CD4-positive, alpha-beta memory T cell (primary cell): Measurements from ENCODE around the gene PCBP3. TPM values are rescaled to one million over a fixed set of nuclear protein-coding genes. Genes with fewer than 3 reads are reported as not detected.
A peak's percentile ranks its signal among the peaks of the same experiment; 100 is the strongest.

Source experiments
- CTCF ChIA-PET: fragments of 350-600 bp; sonication (Branson Sonifier 250); formaldehyde crosslinking; loops from one replicate; lab custom pipeline; 2021; ENCODE audit warnings: inconsistent platforms; ENCODE audit not compliant: partially characterized antibody; lab: Charles Lee
- POLR2A ChIA-PET: fragments of 350-600 bp; sonication (Branson Sonifier 250); formaldehyde crosslinking; loops from one replicate; lab custom pipeline; 2021; ENCODE audit not compliant: partially characterized antibody; lab: Charles Lee
- DNase-seq, 5 donors: peaks; one replicate each; pipeline versions ENCODE4 v3.0.0 to v3.0.0-alpha.2; 2020 to 2022; ENCODE audit warnings: mixed read lengths in 1 of 5
- H3K27ac ChIP-seq: one replicate; pipeline ENCODE4 v1.7.0; 2013; ENCODE audit warnings: low read depth, low read length
- H3K27me3 ChIP-seq: 2 replicates; pipeline ENCODE4 v1.7.0; 2013; ENCODE audit warnings: mild to moderate bottlenecking, low read length, moderate library complexity; ENCODE audit not compliant: insufficient read depth
- H3K36me3 ChIP-seq: 2 replicates; pipeline ENCODE4 v1.7.0; 2013; ENCODE audit warnings: mild to moderate bottlenecking, low read length, moderate library complexity; ENCODE audit not compliant: insufficient read depth
- H3K4me1 ChIP-seq: 2 replicates; pipeline ENCODE4 v1.7.0; 2013; ENCODE audit warnings: mild to moderate bottlenecking, low read length, moderate library complexity; ENCODE audit not compliant: insufficient read depth
- H3K4me3 ChIP-seq, 2 donors: one replicate each; pipeline ENCODE4 v1.7.0; 2013; ENCODE audit warnings: low read length in 2 of 2, mild to moderate bottlenecking in 1 of 2
- H3K9me3 ChIP-seq, 2 donors: one replicate each; pipeline ENCODE4 v1.7.0; 2013; ENCODE audit warnings: low read length in 2 of 2, control low read depth in 1 of 2; ENCODE audit not compliant: control insufficient read depth in 1 of 2
- H3K27ac Mint-ChIP-seq, 7 donors: one replicate each; pipeline ENCODE4 v1.8.0; 2020 to 2021; ENCODE audit warnings: mixed read lengths in 7 of 7, mild to moderate bottlenecking in 6 of 7, inconsistent platforms in 3 of 7, moderate library complexity in 3 of 7
- H3K27me3 Mint-ChIP-seq, 2 donors: one replicate each; pipeline ENCODE4 v1.8.0; 2020 to 2021; ENCODE audit warnings: mixed read lengths in 2 of 2
- H3K36me3 Mint-ChIP-seq, 2 donors: one replicate each; pipeline ENCODE4 v1.8.0; 2020 to 2021; ENCODE audit warnings: mixed read lengths in 2 of 2, inconsistent platforms in 1 of 2, mild to moderate bottlenecking in 1 of 2
- H3K4me1 Mint-ChIP-seq, 4 donors: one replicate each; pipeline ENCODE4 v1.8.0; 2020 to 2021; ENCODE audit warnings: mixed read lengths in 4 of 4, mild to moderate bottlenecking in 1 of 4
- H3K4me3 Mint-ChIP-seq, 8 donors: one replicate each; pipeline ENCODE4 v1.8.0; 2020 to 2021; ENCODE audit warnings: mixed read lengths in 8 of 8, mild to moderate bottlenecking in 7 of 8, moderate library complexity in 6 of 8, inconsistent platforms in 3 of 8
- H3K9me3 Mint-ChIP-seq, 8 donors: one replicate each; pipeline ENCODE4 v1.8.0; 2020 to 2021; ENCODE audit warnings: mixed read lengths in 8 of 8, mild to moderate bottlenecking in 5 of 8, inconsistent platforms in 3 of 8, moderate library complexity in 1 of 8
- intact Hi-C: fragments of 100-400 bp; cut with micrococcal nuclease; formaldehyde crosslinking; loops from one replicate; pipeline ENCODE4 v1.15.1; 2023
- polyA plus RNA-seq, 2 donors: library from polyadenylated mRNA; unstranded; fragments of 300-500 nt; fragmentation: Illumina TruSeq; gene quantifications; one replicate each; pipeline ENCODE4 v1.2.3, GENCODE V29; 2021
- total RNA-seq, 2 experiments: library from RNA; stranded (reverse); gene quantifications; one replicate each; pipeline ENCODE4 v1.2.3, GENCODE V29; 2021

PCBP3 gene
- total and polyA plus RNA-seq, 4 experiments from 2014 or later: 0.36 to 1.6 (median 1.0) TPM

GRCh38 chr21:45927032-45927431 is 283.5 kb downstream of the PCBP3 start:
- Mint-ChIP-seq H3K4me3 (no peak overlapping the region), H3K4me1 (peaks cover 5 to 17% (median 8%) of the 10 kb centered on the region in 4 donors), H3K27me3 (peaks cover 0 to 3% of the 10 kb centered on the region in 2 donors), H3K9me3 (peaks cover 0 to 2% (median 0%) of the 10 kb centered on the region in 8 donors), H3K27ac (peak overlapping the region in 2 of 7 donors; percentile 42 to 47), H3K36me3 (no peaks in the 10 kb centered on the region)
- no peak overlapping the region for H3K27ac ChIP-seq
- DNase-seq: no peak
- peaks cover 9% of the 10 kb centered on the region for H3K4me1 ChIP-seq
- ChIA-PET CTCF (no interaction called here), POLR2A (no interaction called here)
- H3K36me3 ChIP-seq: no peaks in the 10 kb centered on the region
- intact Hi-C loops: loop anchor here (10.0 kb wide), 1 partner anchor 452 kb away; no protein-coding TSS in a partner anchor
- no peak overlapping the region for H3K4me3 ChIP-seq
- H3K27me3 ChIP-seq: no peaks in the 10 kb centered on the region
- no peaks in the 10 kb centered on the region for H3K9me3 ChIP-seq

DNA sequence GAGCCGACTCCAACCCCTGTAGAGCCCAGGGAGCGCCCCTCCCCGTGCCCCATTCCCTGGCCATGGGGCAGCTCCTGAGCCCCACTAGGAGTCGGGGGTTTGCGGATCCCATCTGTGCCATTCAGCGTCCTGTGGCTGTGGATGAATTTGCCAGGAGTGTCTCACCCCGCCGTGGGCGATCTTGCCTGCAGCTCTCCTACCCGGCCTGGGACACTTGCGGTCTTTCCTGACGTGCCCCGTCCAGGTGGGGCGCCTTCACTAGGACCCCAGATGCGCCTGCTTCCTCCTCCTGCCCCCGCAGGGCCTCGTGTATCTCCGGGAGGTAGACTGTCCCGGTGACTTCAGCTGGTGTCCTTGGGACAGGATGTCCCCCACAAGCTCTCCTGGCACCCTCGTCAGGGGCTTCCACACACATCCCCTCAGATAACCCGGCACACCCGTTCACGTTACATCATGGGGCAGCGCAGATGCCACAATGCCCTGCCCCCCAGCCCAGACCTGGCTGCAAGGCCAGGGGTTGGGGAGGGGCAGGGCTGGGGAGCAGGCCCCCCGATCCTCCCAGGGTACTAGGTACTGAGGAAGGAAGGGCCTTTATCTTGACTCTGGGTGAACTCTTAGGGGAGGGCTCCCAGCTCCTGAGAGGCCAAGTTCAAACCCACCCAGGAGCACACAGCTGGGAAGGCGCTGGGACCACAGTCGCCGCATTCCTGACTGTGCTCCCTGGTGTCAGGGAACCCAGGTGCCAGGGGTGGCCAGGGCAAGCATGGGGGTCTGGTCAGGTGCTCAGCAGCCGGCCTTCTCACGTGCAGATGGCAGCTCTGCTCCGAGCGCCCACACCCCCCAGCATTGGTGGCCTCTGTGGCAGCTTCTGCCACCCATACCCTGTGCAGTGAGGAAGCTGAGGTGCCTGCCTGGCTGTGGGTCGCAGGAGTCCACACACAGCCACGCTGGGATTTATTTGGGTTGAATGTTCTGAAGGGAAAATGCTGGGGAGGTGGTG is 284.6 kb downstream of the PCBP3 start:
- Mint-ChIP-seq H3K4me3 (no peak overlapping the region), H3K27me3 (peaks cover 3 to 4% of the 10 kb centered on the region in 2 donors), H3K36me3 (no peaks in the 10 kb centered on the region), H3K27ac (peak overlapping the region in 1 of 7 donors; percentile 41), H3K4me1 (peaks cover 5 to 15% (median 6%) of the 10 kb centered on the region in 4 donors), H3K9me3 (peaks cover 0 to 2% (median 0%) of the 10 kb centered on the region in 8 donors)
- no peaks in the 10 kb centered on the region for H3K27me3 ChIP-seq
- H3K27ac ChIP-seq: no peak overlapping the region
- H3K4me1 ChIP-seq: peaks cover 3% of the 10 kb centered on the region
- no peaks in the 10 kb centered on the region for H3K36me3 ChIP-seq
- intact Hi-C loops: loop anchor here (10.0 kb wide), 1 partner anchor 453 kb away; no protein-coding TSS in a partner anchor
- ChIA-PET CTCF (no interaction called here), POLR2A (no interaction called here)
- H3K4me3 ChIP-seq: no peak overlapping the region
- DNase-seq: no peak
- H3K9me3 ChIP-seq: no peaks in the 10 kb centered on the region

DNA sequence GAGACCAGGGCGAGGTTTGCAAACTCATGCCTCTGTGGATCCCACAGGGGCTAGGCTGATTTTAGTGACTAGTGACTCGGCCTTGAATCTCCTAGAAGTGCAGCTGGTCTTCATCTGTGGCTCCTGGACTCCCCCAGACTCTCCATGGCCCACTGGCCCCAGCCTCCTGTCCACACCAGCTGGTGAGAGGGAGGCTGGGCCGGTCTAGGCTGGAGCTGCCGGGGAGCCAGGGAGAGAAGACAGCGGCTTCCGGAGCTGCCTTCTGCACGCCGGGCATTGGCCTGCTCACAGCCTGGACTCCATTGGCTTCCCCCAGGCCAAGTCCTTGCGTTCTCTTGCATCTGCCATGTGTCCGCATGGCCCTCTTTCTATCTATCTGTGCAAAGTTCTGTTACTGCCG is 285.9 kb downstream of the PCBP3 start:
- ChIA-PET POLR2A (no interaction called here), CTCF (no interaction called here)
- no peaks in the 10 kb centered on the region for H3K4me1 ChIP-seq
- no peaks in the 10 kb centered on the region for H3K9me3 ChIP-seq
- no peaks in the 10 kb centered on the region for H3K36me3 ChIP-seq
- H3K4me3 ChIP-seq: no peak overlapping the region
- H3K27ac ChIP-seq: no peak overlapping the region
- DNase-seq: no peak
- H3K27me3 ChIP-seq: no peaks in the 10 kb centered on the region
- peaks cover 3 to 4% of the 10 kb centered on the region in 2 donors for H3K27me3 Mint-ChIP-seq
- H3K4me1 Mint-ChIP-seq: peaks cover 4 to 12% (median 6%) of the 10 kb centered on the region in 4 donors
- peaks cover 0 to 2% (median 0%) of the 10 kb centered on the region in 8 donors for H3K9me3 Mint-ChIP-seq
- H3K4me3 Mint-ChIP-seq: no peak overlapping the region
- no peaks in the 10 kb centered on the region for H3K36me3 Mint-ChIP-seq
- H3K27ac Mint-ChIP-seq: no peak overlapping the region
- intact Hi-C loops: loop anchor here (10.0 kb wide), 1 partner anchor 455 kb away; no protein-coding TSS in a partner anchor

DNA sequence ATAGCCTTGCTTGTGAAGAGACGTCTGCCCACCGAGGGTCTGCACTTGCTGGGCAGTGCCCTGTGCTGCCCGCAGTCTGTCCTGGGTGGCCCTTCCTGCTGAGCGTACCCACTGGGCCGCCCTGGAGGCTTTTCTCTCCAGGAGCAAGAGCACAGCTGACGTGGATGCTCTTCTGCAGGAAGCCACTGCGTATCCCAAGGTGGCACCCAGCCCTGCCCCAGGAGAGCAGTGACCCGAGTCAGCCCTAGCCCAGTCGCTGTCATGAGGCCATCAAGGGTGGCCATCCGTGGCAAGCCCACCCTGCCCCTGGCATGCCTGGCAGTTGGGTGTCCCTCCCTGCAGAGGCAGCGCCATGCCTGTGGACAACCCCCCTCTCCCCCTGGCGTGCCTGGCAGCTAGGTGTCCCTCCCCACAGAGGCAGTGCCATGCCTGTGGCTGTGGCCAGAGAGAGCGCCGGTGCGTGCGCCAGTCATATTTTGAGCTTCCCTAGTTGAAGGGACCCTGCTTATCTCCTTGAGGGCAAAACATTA is 286.8 kb downstream of the PCBP3 start:
- H3K36me3 ChIP-seq: no peaks in the 10 kb centered on the region
- Mint-ChIP-seq H3K4me1 (peaks cover 4 to 12% (median 6%) of the 10 kb centered on the region in 4 donors), H3K27ac (no peak overlapping the region), H3K27me3 (peaks cover 3 to 4% of the 10 kb centered on the region in 2 donors), H3K9me3 (peaks cover 0 to 2% (median 0%) of the 10 kb centered on the region in 8 donors), H3K4me3 (no peak overlapping the region), H3K36me3 (no peaks in the 10 kb centered on the region)
- H3K27ac ChIP-seq: no peak overlapping the region
- H3K9me3 ChIP-seq: no peaks in the 10 kb centered on the region
- no peaks in the 10 kb centered on the region for H3K27me3 ChIP-seq
- no peak for DNase-seq
- ChIA-PET CTCF (no interaction called here), POLR2A (no interaction called here)
- no peaks in the 10 kb centered on the region for H3K4me1 ChIP-seq
- H3K4me3 ChIP-seq: no peak overlapping the region
- intact Hi-C loops: no loop called here

DNA sequence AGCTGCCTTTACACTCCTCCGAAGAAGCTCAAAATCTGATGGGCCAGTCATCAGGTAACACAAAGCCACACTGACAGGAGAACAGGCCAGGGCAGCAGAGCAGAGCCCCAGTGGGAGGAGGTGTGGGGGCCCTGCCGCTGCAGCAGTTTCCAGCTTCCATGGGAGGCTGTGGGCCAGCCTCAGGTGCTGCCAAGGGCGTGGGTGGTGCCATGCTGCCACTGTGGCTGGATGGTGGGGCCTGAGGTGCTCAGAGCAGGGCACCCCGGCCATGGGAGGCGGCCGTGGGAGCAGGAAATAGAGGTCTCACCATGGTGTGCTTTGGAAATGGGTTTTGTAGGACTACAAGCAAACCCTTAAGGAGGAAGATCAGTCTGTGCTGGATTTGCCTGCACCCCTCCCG is 287.3 kb downstream of the PCBP3 start:
- peaks cover 4 to 12% (median 6%) of the 10 kb centered on the region in 4 donors for H3K4me1 Mint-ChIP-seq
- ChIA-PET POLR2A (no interaction called here), CTCF (no interaction called here)
- Histone ChIP-seq H3K27ac (no peak overlapping the region), H3K4me1 (no peaks in the 10 kb centered on the region), H3K4me3 (no peak overlapping the region), H3K9me3 (no peaks in the 10 kb centered on the region), H3K27me3 (no peaks in the 10 kb centered on the region), H3K36me3 (no peaks in the 10 kb centered on the region)
- no peak overlapping the region for H3K27ac Mint-ChIP-seq
- intact Hi-C loops: no loop called here
- peaks cover 3 to 4% of the 10 kb centered on the region in 2 donors for H3K27me3 Mint-ChIP-seq
- no peak overlapping the region for H3K4me3 Mint-ChIP-seq
- no peaks in the 10 kb centered on the region for H3K36me3 Mint-ChIP-seq
- H3K9me3 Mint-ChIP-seq: peaks cover 0 to 2% (median 0%) of the 10 kb centered on the region in 8 donors
- DNase-seq: no peak

- intact Hi-C loops: no loop called here
- H3K9me3 Mint-ChIP-seq: peaks cover 0 to 2% (median 0%) of the 10 kb centered on the region in 8 donors
- H3K27ac ChIP-seq: no peak overlapping the region
- no peaks in the 10 kb centered on the region for H3K27me3 ChIP-seq
- H3K4me1 ChIP-seq: no peaks in the 10 kb centered on the region
- CTCF ChIA-PET: no interaction called here
- H3K4me1 Mint-ChIP-seq: peaks cover 3 to 6% (median 5%) of the 10 kb centered on the region in 4 donors
- no peaks in the 10 kb centered on the region for H3K9me3 ChIP-seq
- peaks cover 3 to 4% of the 10 kb centered on the region in 2 donors for H3K27me3 Mint-ChIP-seq
- no peak overlapping the region for H3K27ac Mint-ChIP-seq
- no peaks in the 10 kb centered on the region for H3K36me3 Mint-ChIP-seq
- no peak overlapping the region for H3K4me3 ChIP-seq
- no peaks in the 10 kb centered on the region for H3K36me3 ChIP-seq
- H3K4me3 Mint-ChIP-seq: no peak overlapping the region
- POLR2A ChIA-PET: no interaction called here
- DNase-seq: no peak
These were observed 288.0 kb downstream of the PCBP3 start for GRCh38 chr21:45931397-45931969.
